ENCODE data around the gene ACSS1.
A peak's percentile ranks its signal among the peaks of the same experiment; 100 is the strongest.
"Not testable (repeated sequence)": the region's sequence is repeated elsewhere in the genome, so short reads cannot be mapped to it uniquely, and the experiment has no call there.

Gene ACSS1

DNA sequence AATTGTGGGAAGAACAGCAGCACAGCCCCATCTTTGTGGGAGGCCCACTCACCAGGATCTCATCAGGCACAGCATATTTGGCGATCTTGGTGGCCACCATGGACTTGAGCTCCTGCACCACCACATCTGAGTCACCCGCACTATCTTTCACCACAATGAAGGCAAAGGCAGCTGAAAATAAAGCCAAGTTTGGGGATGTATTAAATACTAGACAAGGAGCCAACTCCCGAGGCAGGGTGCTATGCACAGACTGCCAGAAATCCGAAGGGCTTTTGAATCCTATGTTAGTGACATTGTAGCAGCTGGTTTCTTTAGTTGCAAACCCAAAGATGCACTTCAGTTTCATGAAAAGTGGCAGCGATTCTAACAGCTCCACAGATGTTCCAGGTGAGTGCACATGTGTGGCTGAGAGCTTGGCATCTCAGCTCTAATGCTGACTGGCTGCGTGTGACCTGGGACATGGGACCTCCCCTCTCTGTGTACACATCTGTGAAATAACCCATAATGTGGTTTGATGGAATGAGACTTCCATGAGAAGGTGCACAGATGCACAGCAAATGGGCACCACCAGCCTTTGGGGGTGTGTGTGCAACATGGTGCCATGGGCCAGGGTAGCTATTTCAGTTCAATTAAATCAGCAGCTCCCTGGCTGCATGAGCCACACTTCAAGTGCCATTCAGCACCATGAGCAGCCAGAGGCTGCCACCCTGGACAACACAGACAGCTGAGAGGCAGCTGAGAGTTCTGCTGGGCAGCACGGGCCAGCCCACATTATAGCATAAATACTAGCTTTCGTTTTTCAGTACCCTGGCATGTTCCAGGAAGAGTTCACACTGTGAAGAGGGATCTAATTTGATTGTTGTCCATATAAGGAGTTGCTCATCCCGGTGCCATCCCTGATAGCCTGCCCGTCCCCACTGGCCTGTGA is 48.5 kb downstream of the ACSS1 start:
- no peak for DNase-seq

DNA sequence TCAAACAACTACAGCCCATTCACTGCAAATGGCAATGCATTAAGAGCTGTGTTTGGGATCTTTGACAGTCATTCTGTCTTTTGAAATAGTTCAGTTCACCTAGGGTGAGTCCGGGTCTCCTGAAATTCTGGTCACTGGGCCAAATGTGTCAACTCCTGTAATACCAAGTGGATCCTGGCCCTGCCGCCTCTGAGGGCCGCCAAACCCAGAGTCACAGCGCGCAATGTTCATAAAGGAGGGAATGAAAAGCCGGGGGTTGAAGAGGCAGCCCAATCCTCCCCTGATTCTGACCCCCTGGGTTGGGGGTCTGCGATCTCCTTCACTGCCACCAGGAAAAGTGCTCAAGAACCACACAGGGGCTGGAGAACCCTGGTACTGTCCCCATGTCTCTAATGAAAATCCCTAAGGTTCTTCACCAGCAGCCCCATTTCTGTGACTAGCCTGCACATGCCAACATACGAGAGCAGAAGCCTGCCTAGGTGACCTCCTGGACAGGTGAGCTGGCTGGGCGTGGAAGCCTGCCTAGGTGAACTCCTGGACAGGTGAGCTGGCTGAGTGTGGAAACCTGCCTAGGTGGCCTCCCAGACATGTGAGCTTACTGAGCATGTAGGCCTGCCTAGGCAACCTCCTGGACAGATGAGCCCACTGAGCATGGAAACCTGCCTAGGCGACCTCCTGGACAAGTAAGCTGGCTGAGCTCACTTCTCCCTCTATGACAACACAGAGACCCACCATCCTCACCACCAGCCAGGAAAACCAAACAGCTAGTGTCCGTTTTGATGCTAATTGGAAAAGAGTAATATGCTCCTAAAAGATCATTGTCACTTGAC is 49.3 kb downstream of the ACSS1 start:
- DNase-seq: no peak

DNA sequence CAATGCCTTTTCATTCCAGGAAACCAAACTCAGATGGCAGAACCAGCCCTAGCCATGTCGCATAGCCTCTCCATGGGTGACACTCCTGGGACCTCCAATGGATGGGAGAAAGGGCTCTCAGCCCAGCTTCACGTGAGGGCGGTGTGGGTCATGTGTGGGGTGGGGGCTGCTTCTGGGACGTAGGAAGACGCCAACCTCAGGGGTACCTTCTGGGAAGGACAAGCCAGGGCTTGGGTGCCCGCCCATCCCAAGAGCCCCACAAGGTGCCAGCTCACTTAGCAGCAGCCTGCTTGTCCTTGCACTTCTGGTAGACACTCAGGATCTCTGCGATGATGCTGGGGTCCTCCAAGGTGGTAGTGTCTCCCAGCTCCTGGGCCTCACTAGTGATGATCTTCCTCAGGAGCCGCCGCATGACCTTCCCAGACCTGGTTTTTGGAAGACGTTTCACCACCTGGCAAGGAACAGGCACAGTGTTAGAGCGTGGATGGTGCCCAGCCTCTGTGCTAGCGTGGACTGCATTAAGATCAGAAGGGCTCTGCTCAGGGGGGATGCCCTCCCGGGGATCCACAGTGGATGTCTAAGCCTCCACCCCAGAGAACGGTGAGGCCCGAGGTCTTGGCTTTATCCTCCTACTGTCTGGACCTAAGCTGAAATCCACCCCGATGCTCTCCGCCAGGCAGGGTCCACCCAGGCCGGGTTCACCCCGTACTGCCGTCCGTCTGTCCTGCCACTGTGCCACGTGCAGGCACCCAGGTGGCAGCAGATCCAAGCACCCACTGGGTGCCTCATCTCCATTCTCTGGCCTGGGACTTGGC is 50.2 kb downstream of the ACSS1 start:
- no peak for DNase-seq

DNA sequence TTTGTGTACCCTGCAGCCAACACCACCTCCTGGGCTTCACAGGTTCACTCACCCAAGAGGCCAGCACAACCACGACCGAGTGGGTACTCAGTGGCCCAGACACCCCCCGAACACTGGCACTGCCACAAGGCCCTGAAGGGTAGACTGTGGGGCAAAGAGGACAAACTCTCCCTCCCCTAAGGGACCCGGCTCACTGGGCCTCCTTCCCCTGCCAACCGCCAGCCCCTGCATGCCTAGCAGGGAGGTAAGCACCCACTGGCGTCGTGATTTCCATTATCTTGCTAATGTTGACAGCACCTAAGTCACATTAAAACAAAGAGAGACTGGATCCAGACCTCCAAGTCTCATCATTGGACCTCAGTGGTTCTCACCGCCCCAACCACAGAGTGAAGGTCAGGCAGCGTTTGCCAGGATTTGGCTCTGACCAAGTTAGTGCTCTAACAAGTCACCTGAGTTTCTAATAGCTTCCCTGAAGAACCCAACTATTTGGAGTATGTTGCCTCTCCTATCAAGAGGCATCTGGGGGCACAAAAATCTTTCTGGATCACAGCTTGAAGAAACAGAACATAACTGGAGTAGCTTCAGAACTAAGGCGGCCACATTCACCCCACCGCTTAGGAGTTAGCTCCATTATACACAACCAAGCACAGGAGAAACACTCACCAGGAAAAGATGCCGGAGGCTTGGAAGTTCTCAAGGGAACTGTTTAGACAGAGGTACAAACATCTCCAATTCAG is 51.3 kb downstream of the ACSS1 start:
- DNase-seq: no peak

DNA sequence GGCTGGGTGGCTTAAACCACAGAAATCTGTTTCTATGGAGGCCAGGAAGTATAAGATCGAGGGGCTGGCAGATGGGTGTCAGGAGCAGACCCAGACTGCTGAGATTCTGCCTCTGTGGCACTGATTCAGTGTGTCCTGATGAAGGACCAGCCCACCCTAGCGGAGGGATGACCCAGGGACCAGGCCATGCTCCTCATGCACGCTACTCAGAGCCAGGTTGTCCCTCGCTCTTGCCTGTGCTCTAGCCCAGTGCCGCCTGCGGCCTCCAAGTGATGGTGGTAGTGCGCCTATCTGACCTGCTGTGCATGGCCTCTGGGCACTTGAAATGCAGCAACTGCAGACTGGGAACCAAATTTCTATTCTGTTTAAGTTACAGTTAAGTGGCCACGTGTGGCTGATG is 52.3 kb downstream of the ACSS1 start:
- no peak for DNase-seq

DNA sequence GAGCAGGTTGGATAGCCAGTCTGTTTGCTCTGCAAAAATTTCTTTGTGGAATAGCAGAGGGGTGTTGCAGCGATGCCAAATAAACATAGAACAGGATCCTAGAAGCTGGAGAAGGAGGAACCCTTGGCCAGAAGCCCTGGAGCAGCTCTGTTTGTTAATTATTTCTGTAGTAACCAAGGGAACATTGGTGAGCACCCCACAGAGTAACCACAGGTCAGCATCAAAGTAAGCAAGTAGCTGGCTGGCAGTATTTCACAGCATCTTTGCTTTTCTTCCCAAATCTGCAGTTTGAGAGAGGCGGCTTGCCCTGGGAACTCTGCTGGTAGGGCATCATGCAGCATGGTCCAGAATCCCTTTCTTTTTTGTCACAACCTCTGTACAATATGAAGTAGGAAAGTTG is 52.7 kb downstream of the ACSS1 start:
- no peak for DNase-seq

DNA sequence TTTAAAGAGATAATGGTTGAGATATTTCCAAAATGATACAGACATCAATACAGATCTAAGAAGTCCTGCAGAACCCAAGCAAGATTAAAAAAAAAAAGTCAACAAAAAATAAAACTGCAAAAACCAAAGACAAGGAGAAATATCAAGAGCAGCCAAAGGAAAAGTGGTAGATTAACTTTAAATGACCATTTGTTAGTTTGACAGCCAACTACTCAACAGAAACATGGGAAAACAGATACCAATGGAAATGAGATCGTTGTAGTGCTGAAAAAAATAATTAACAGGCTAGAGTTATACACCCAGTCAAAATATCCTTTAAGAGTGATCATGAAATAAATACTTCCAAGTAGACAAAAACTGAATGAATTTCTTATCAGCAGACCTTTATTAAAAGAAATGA is 54.9 kb downstream of the ACSS1 start:
- no peak for DNase-seq

DNA sequence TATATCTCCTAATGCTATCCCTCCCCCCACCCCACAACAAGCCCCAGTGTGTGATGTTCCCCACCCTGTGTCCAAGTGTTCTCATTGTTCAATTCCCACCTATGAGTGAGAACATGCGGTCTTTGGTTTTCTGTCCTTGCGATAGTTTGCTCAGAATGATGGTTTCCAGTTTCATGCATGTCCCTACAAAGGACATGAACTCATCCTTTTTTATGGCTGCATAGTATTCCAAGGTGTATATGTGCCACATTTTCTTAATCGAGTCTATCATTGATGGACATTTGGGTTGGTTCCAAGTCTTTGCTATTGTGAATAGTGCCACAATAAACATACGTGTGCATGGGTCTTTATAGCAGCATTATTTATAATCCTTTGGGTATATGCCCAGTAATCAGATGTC is 56.6 kb downstream of the ACSS1 start:
- DNase-seq: not testable (repeated sequence)

DNA sequence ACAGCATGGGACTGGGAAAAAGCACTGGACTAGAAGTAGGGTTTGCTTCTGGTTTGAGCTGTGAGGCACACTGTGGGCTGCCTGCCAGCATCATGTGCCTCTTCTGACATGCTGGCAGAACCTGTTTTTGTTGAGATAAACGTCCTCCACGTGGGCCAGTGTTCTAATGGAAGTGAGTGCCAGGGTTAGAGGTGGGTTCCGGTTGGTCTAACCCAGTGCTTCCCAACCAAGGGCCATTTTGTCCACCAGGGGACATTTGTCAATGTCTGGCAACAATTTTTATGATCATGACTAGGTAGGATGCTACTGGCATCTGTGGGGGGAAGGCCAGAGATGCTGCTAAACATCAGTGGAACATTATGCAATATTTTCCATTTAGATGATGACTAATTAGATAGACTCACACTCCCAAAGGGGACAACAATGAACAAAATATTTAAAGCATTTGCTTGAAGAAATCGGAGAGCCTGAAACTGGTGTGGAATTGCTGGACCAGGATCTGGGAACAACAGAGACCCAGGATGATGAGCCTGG is 57.6 kb downstream of the ACSS1 start:
- DNase-seq: no peak

DNA sequence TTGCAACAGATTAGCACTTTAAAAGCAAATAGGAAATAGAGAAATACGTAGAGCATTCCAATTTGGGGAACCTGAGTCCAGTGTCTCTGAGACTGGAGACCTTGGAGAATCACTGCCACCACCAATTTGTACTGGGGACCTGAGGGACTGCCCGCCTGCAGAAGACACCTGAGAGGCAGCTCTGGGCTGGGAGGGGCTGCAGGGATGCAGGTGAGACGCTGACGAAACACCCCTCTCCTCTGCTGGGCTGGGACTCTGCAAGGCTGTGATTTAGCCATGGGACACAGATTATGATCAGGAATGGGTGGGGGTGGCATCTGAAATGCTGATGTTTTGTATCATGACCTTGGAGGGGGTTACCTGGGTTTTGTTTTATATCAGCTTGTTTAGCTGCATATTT is 58.4 kb downstream of the ACSS1 start:
- no peak for DNase-seq

DNA sequence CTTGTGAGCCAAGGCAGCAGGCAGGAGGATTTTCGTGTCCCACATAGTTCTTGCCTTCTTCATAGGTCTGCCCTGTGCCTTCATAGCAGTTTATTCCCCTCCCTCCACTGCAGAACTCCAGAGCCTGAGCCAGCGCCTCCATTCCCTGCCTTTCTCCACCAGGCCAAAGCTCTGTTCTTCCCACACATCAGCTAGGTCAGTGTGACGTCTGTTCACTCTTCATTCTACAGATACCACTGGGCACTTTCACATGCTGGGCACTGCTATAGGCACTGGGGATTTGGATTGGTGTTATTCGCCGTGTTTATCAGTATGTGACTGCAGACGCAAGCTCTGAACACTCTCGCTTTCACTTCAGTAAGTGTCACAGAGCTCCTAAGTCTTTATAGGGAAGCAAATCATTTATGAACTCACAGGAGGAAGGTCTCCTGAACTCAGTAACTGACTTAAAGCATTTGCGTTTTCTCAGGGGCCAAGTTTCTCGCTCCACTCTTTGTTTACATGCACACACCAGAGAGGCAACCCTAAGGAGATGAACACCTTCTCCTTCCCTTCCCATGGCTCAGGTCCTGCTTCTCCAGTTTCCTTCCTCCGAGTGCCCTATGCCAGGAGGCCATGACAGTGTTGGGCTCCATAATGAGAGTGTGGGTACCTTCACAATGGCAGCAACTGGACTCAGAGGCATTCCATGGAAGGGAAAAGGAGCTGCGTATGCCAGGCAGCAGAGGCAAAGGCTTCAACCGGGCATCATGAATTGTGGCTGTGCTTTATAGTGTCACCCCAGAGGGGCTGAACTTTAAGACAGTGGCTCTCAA is 59.1 kb downstream of the ACSS1 start:
- DNase-seq: no peak

DNA sequence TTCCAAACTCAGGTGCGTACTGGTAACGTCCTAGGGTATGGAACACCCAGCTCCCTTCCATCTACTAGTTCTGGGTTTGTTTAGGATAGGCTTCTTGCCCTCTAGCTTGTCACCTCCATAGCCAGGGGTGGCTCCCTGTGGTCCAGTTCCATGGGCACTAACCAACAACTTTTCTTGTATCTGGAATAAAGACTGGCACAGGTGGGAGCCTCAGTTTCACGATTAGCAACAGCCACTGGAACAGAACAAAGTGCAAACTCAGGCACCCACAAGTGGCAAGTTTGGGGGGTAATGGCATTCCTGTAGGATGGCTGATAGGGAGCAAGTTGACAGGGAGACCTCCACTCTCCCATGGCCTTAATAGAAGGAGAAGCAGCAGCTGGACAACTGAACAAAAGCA is 59.8 kb downstream of the ACSS1 start:
- no peak for DNase-seq

DNA sequence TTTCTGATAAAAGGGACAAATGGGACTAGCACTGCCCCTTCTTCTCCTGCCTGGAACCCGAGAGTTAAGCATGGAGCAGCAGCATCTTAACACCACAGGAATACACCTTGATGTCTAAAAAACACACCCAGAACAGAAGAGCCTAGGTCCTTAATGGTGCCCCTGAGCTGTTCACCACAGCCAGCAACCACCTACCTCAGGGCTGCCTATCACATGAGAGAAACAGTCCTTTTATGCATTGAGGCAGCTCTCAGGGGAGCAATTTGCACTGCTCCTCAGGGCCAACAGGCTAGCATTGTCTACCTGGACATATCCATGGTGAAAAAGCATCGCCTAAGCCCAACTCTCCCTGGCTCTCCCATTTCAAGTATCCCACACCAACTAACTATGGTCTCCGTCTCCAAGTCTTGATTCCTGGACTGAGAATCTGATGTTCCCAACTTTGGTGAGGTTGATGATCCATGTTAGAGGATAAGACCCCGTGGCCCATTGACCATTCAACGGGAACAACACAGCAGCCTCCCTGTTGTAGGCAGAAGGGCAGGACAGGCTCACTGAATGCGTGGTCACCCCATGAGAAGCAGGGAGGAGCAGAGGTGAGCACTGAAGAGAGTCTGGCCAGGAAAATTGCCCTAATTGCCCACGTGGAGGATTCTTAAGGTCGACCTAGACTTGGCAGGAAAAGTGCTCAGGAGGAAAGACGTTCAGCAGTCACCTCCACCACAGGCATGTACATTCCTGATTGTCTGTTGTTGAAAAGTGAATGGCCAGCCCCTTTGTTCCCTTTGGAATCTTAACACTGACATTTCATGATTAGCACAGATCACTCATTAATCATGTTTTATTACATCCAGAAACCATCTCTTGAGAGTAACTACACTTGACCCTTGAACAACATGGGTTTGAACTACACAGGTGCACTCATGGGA is 61.2 kb downstream of the ACSS1 start:
- no peak for DNase-seq

DNA sequence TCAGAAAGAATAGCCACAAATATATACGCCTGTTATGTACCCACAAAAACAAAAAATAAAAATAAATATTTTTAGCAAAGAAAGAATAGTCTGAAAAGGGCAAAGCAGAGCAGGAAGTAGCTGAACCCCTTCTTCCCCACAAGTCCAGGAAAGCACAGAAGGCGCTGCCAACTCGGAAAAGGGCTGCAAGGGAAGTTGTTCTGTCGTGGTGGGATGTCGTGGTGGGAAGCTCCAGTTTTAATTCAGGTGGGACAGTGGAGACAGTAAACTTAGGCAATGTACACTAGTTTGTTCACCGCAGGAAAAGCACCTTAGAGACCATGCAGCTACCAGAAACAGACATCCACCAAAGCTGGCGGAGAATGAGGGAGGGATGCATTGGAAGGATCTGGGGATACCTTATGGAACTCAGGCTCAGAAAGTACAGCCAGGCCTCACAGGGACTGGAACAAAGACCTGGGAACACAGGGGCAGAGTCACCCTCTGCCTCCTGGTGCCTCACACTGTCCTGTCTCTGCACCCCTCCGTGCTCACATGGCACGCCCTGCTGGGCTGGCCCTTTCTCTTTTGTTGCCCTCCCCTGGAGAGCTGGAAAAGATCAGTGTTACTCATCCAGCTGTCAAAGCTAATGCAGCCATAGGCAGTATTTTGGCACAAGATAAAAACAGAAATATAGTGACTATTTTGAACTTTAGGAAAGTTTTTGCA is 62.0 kb downstream of the ACSS1 start:
- DNase-seq: no peak

DNA sequence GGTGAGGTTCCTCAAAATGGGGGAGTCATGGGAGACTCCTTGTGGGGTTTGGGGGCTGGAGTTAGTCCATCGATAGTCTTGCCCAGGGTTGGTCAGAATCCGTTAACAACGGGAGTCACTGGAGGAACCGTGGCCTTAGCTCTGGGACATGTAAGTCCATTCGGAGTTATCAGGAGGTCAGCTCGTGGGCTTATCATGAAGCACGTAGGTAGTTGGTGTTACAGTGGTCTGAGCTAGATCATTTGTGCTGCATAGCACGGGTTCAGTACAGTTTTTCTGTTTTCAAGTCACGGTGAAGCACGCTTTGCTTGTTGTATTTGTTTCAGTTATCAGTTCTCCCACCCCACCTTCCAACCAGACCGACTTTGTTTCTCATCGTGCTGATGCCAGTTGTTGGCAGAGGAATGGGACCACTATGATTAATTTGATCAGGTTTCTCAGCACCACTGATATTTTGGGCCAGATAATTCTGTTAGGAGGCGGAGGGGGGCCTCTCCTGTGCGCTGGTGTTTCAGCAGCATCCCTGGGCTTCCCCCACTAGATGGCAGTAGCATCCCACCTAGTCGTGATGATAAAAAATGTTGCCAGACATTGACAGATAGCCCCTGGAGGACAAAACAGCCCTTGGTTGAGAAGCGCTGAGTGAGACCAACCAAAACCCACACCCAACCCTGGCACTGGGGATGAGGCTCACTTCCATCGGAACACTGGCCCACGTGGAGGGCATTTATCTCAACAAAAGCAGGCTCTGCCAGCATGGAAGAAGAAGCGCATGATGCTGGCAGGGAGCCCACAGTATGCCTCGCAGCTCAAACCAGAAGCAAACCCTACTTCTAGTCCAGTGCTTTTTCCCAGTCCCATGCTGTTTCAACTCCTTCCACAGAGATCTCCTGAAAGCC is 63.2 kb downstream of the ACSS1 start:
- DNase-seq: peak; percentile 81

DNA sequence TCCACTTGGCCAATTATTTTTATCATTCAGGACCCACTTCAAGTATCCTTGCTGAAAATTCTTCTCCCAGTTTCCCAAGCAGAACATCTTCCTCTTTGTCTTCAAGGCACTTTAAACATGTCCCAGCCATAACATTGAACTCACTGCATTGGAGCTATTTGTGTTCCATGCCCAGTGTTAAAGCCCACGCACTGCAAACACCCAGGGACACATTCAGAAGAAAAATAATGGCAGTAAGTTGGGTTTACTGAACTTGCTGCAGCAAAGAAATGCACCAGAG is 63.8 kb downstream of the ACSS1 start:
- no peak for DNase-seq

DNA sequence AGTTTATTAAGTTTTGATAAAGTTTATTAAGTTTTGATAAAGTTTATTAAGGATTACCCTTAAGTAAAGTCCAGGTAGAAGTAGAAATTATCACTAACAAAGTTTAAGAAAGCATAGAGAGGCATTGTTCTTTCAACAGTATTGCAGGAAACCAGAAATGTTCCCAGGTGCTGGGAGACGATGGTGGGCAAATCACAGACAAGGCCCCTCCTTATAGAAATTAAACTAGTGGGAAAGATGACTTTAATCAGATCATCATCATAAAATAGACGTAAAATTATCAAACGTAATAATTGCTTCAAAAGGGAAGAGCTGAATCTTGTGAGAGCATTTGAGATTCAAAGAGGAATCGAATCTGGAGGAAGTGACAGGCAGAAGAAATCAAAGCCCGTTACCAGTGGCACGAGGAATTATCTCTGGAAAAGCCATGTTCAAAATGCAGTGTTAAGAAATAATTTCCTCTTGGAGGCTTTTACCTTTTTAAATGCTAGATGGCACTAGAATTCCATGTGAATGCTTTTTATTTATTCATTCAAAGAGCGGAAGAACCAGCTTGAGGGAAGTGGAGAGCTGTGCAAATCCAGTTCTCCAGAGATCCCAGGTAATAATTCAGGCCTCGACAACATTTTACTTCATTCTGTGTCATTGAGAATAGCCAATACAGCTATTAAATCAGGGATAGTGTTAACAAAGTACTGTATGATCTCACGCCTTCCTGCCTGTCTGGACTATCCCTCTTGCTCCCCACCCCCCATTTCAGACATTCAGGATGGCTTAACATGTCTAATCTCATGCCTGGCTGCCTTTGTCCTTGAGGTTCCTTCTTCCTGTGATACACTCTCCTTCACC is 64.4 kb downstream of the ACSS1 start:
- peak; percentile 69 for DNase-seq

Measured in NCI-H2171 treated with DMSO at 0.1 percent for 48 hours (cell line).